Mesendoderm (in vitro differentiated cells): ENCODE measurements around the gene SLC39A11.
A peak's percentile ranks its signal among the peaks of the same experiment; 100 is the strongest.
"Not testable (repeated sequence)": the region's sequence is repeated elsewhere in the genome, so short reads cannot be mapped to it uniquely, and the experiment has no call there.

Experiments
- DNase-seq: peaks from one replicate; pipeline ENCODE4 v3.0.0; 2013
- H2AK5ac ChIP-seq: 2 replicates; pipeline ENCODE4 v1.6.1; 2013; ENCODE audit warnings: low read length, inconsistent platforms
- H2BK120ac ChIP-seq: 2 replicates; pipeline ENCODE4 v1.6.1; 2013; ENCODE audit warnings: low read depth, mild to moderate bottlenecking, low read length, moderate library complexity, mixed read lengths
- H2BK15ac ChIP-seq: replicated peaks from 2 replicates; pipeline ENCODE4 v1.6.1; 2013; ENCODE audit warnings: low read depth, mild to moderate bottlenecking, moderate library complexity
- H2BK5ac ChIP-seq: 2 replicates; pipeline ENCODE4 v1.6.1; 2013; ENCODE audit warnings: low read length, inconsistent platforms
- H3K18ac ChIP-seq: 2 replicates; pipeline ENCODE4 v1.6.1; 2013; ENCODE audit warnings: mild to moderate bottlenecking, low read length, mixed read lengths
- H3K23ac ChIP-seq: one replicate; pipeline ENCODE4 v1.6.1; 2013; ENCODE audit warnings: low read length
- H3K27ac ChIP-seq: 2 replicates; pipeline ENCODE4 v1.5.1; 2013; ENCODE audit warnings: low read depth, mild to moderate bottlenecking, inconsistent platforms, low read length, moderate library complexity
- H3K27me3 ChIP-seq: 2 replicates; pipeline ENCODE4 v1.6.1; 2013; ENCODE audit warnings: low read length, control low read depth, mild to moderate bottlenecking, inconsistent platforms; ENCODE audit not compliant: insufficient read depth, poor library complexity
- H3K36me3 ChIP-seq: 2 replicates; pipeline ENCODE4 v1.6.1; 2013; ENCODE audit warnings: low read length, inconsistent platforms; ENCODE audit not compliant: control insufficient read depth, insufficient read depth
- H3K4ac ChIP-seq: one replicate; pipeline ENCODE4 v1.6.1; 2013; ENCODE audit warnings: low read depth, mild to moderate bottlenecking, low read length, moderate library complexity
- H3K4me1 ChIP-seq: 2 replicates; pipeline ENCODE4 v1.6.1; 2013; ENCODE audit warnings: low read depth, low read length, inconsistent platforms; ENCODE audit not compliant: control insufficient read depth
- H3K4me2 ChIP-seq: 2 replicates; pipeline ENCODE4 v1.6.1; 2013; ENCODE audit warnings: low read length
- H3K4me3 ChIP-seq: 2 replicates; pipeline ENCODE4 v1.5.1; 2013; ENCODE audit warnings: mild to moderate bottlenecking, low read length
- H3K56ac ChIP-seq: one replicate; pipeline ENCODE4 v1.6.1; 2013; ENCODE audit warnings: low read length
- H3K79me1 ChIP-seq: 2 replicates; pipeline ENCODE4 v1.6.1; 2013; ENCODE audit warnings: low read length, inconsistent platforms
- H3K79me2 ChIP-seq: 2 replicates; pipeline ENCODE4 v1.6.1; 2013; ENCODE audit warnings: mild to moderate bottlenecking, low read length; ENCODE audit not compliant: control insufficient read depth, insufficient read depth
- H3K9ac ChIP-seq: 2 replicates; pipeline ENCODE4 v1.6.1; 2013; ENCODE audit warnings: low read length, inconsistent platforms
- H4K5ac ChIP-seq: one replicate; pipeline ENCODE4 v1.6.1; 2013; ENCODE audit warnings: low read length
- H4K8ac ChIP-seq: one replicate; pipeline ENCODE4 v1.6.1; 2013; ENCODE audit warnings: low read depth, mild to moderate bottlenecking, control low read depth, low read length, moderate library complexity
- WGBS: extraction: QIAGEN DNeasy Blood & Tissue Kit; methylation state at CpG from one replicate; pipeline ENCODE4 v1.1.7; 2013; ENCODE audit warnings: low lambda C conversion rate, missing lambda C conversion rate; ENCODE audit not compliant: insufficient coverage; ENCODE audit errors: extremely low coverage; 5-methylcytosine and 5-hydroxymethylcytosine counted together

SLC39A11 gene

GRCh38 chr17:72764632-72765041 is 327.9 kb downstream of the SLC39A11 start:
- Histone ChIP-seq H3K18ac (no peak overlapping the region), H3K79me1 (no peaks in the 10 kb centered on the region), H4K8ac (no peak overlapping the region), H2BK5ac (no peak overlapping the region), H3K4ac (no peak overlapping the region), H3K27ac (no peak overlapping the region), H3K4me3 (no peak overlapping the region), H3K4me2 (no peak overlapping the region), H2BK120ac (no peak overlapping the region), H3K56ac (no peak overlapping the region), H3K36me3 (no peaks in the 10 kb centered on the region), H3K9ac (no peak overlapping the region), H3K23ac (no peak overlapping the region), H4K5ac (no peak overlapping the region), H3K27me3 (no peaks in the 10 kb centered on the region), H2AK5ac (no peak overlapping the region), H3K79me2 (no peaks in the 10 kb centered on the region), H2BK15ac (no peak overlapping the region), H3K4me1 (no peaks in the 10 kb centered on the region)
- no CpG with 5 or more reads among the region's 3 CpGs for whole genome bisulfite sequencing
- no peak for DNase-seq

GRCh38 chr17:72763981-72764380 is 328.5 kb downstream of the SLC39A11 start:
- Histone ChIP-seq H3K4me1 (no peaks in the 10 kb centered on the region), H3K4me2 (no peak overlapping the region), H3K18ac (no peak overlapping the region), H3K56ac (no peak overlapping the region), H3K4ac (no peak overlapping the region), H3K27ac (no peak overlapping the region), H3K23ac (no peak overlapping the region), H3K79me2 (no peaks in the 10 kb centered on the region), H4K8ac (no peak overlapping the region), H3K79me1 (no peaks in the 10 kb centered on the region), H3K36me3 (no peaks in the 10 kb centered on the region), H2BK5ac (no peak overlapping the region), H3K4me3 (no peak overlapping the region), H2AK5ac (no peak overlapping the region), H2BK120ac (no peak overlapping the region), H3K9ac (no peak overlapping the region), H2BK15ac (no peak overlapping the region), H3K27me3 (no peaks in the 10 kb centered on the region), H4K5ac (no peak overlapping the region)
- WGBS = no CpG with 5 or more reads among the region's 5 CpGs
- peak; percentile 44 for DNase-seq

GRCh38 chr17:72761893-72762575 is 330.5 kb downstream of the SLC39A11 start:
- H2BK15ac ChIP-seq, DNase-seq, H2BK5ac ChIP-seq, H3K27me3 ChIP-seq, H3K4me2 ChIP-seq, H3K79me2 ChIP-seq, H4K5ac ChIP-seq, H4K8ac ChIP-seq, H3K9ac ChIP-seq, H3K4ac ChIP-seq, H3K4me3 ChIP-seq, H3K23ac ChIP-seq, H2BK120ac ChIP-seq, H3K56ac ChIP-seq, H3K4me1 ChIP-seq, H3K18ac ChIP-seq, H2AK5ac ChIP-seq, H3K79me1 ChIP-seq, H3K27ac ChIP-seq, H3K36me3 ChIP-seq: not testable (repeated sequence)
- WGBS = no CpG with 5 or more reads among the region's 9 CpGs

GRCh38 chr17:72761431-72761830 is 331.1 kb downstream of the SLC39A11 start:
- Histone ChIP-seq H3K56ac (no peak overlapping the region), H3K4me3 (no peak overlapping the region), H3K23ac (no peak overlapping the region), H2BK120ac (no peak overlapping the region), H3K4me2 (no peak overlapping the region), H3K27me3 (no peaks in the 10 kb centered on the region), H2BK5ac (no peak overlapping the region), H3K79me1 (no peaks in the 10 kb centered on the region), H3K18ac (no peak overlapping the region), H2BK15ac (no peak overlapping the region), H2AK5ac (no peak overlapping the region), H3K36me3 (no peaks in the 10 kb centered on the region), H4K5ac (no peak overlapping the region), H4K8ac (no peak overlapping the region), H3K79me2 (no peaks in the 10 kb centered on the region), H3K9ac (no peak overlapping the region), H3K4me1 (no peaks in the 10 kb centered on the region), H3K4ac (no peak overlapping the region), H3K27ac (no peak overlapping the region)
- DNase-seq = no peak
- WGBS = no CpG with 5 or more reads among the region's 3 CpGs

GRCh38 chr17:72760368-72760767 is 332.1 kb downstream of the SLC39A11 start:
- H4K5ac ChIP-seq = no peak overlapping the region

GRCh38 chr17:72759301-72759700 is 333.2 kb downstream of the SLC39A11 start:
- Histone ChIP-seq H3K4me3 (no peak overlapping the region), H3K27ac (no peak overlapping the region), H2AK5ac (no peak overlapping the region), H3K27me3 (no peaks in the 10 kb centered on the region), H3K56ac (no peak overlapping the region), H3K79me1 (no peaks in the 10 kb centered on the region), H3K36me3 (no peaks in the 10 kb centered on the region), H3K4me2 (no peak overlapping the region), H3K4me1 (no peaks in the 10 kb centered on the region), H3K23ac (no peak overlapping the region), H3K18ac (no peak overlapping the region), H3K9ac (no peak overlapping the region), H2BK120ac (no peak overlapping the region), H2BK15ac (no peak overlapping the region), H3K4ac (no peak overlapping the region), H3K79me2 (no peaks in the 10 kb centered on the region), H2BK5ac (no peak overlapping the region), H4K8ac (no peak overlapping the region), H4K5ac (no peak overlapping the region)
- DNase-seq = no peak
- WGBS = no CpG with 5 or more reads among the region's 2 CpGs

More at GRCh38 chr17:72760368-72760767, 332.1 kb downstream of the SLC39A11 start:
- no peak overlapping the region for H2AK5ac ChIP-seq
- H2BK5ac ChIP-seq = no peak overlapping the region
- H2BK15ac ChIP-seq = no peak overlapping the region
- no peaks in the 10 kb centered on the region for H3K79me1 ChIP-seq
- no CpG with 5 or more reads among the region's 6 CpGs for WGBS
- no peak for DNase-seq
- no peak overlapping the region for H3K18ac ChIP-seq
- no peaks in the 10 kb centered on the region for H3K4me1 ChIP-seq
- no peak overlapping the region for H3K9ac ChIP-seq
- H3K36me3 ChIP-seq = no peaks in the 10 kb centered on the region
- no peaks in the 10 kb centered on the region for H3K79me2 ChIP-seq
- no peak overlapping the region for H3K56ac ChIP-seq
- no peak overlapping the region for H3K4me3 ChIP-seq
- no peak overlapping the region for H3K23ac ChIP-seq
- no peak overlapping the region for H3K27ac ChIP-seq
- H3K4me2 ChIP-seq = no peak overlapping the region
- no peak overlapping the region for H2BK120ac ChIP-seq
- H4K8ac ChIP-seq = no peak overlapping the region
- H3K4ac ChIP-seq = no peak overlapping the region
- no peaks in the 10 kb centered on the region for H3K27me3 ChIP-seq
